ENCODE measurements around the gene CPLX3.

The CPLX3 gene

DNA sequence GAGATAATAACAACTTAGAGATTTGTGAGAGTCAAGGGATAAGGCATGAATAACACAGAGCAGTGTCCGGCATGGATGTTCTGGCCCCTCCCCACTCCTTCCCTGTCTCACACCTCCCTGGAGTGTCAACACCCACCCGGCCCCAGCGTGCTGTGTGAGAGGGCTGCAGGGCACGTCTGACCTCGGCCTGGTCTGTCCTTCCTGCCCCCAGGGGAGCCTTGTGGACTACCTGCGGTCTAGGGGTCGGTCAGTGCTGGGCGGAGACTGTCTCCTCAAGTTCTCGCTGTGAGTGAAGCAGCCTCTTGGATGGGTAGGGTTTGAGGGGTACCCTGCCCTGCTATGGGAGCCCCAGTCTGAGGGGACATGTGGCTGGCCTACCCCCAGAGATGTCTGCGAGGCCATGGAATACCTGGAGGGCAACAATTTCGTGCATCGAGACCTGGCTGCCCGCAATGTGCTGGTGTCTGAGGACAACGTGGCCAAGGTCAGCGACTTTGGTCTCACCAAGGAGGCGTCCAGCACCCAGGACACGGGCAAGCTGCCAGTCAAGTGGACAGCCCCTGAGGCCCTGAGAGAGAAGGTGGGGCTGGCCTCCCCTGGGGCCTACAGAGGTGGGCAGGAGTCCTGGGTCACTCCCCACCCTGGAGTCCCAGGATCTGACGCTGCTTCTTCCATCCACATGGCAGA lies 25.0 kb upstream of the CPLX3 start:
- no peak for ATAC-seq (replicated peaks; ENCODE audit: extremely low read depth, poor library complexity, severe bottlenecking)
- no peak overlapping the region for H3K27ac Mint-ChIP-seq (ENCODE audit: low read depth)
- H3K4me1 Mint-ChIP-seq = peaks cover 43% of the 10 kb centered on the region
- H3K36me3 Mint-ChIP-seq (ENCODE audit: insufficient read depth) = peaks cover 45% of the 10 kb centered on the region
- DNase-seq (ENCODE audit: low spot score in 2 of 2) = no peak
- no peaks in the 10 kb centered on the region for H3K27me3 Mint-ChIP-seq
- H3K4me3 Mint-ChIP-seq = no peak overlapping the region
- no peaks in the 10 kb centered on the region for H3K9me3 Mint-ChIP-seq

DNA sequence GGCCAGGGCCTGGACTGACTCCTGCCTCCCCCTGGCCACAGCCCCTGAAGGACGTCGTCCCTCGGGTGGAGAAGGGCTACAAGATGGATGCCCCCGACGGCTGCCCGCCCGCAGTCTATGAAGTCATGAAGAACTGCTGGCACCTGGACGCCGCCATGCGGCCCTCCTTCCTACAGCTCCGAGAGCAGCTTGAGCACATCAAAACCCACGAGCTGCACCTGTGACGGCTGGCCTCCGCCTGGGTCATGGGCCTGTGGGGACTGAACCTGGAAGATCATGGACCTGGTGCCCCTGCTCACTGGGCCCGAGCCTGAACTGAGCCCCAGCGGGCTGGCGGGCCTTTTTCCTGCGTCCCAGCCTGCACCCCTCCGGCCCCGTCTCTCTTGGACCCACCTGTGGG lies 24.1 kb upstream of the CPLX3 start:
- no peak for DNase-seq (ENCODE audit: low spot score in 2 of 2)
- Mint-ChIP-seq H3K9me3 (no peaks in the 10 kb centered on the region), H3K27ac (ENCODE audit: low read depth) (no peak overlapping the region), H3K27me3 (no peaks in the 10 kb centered on the region), H3K4me1 (peaks cover 47% of the 10 kb centered on the region), H3K36me3 (ENCODE audit: insufficient read depth) (peaks cover 43% of the 10 kb centered on the region), H3K4me3 (no peak overlapping the region)
- ATAC-seq (replicated peaks; ENCODE audit: extremely low read depth, poor library complexity, severe bottlenecking) = no peak

DNA sequence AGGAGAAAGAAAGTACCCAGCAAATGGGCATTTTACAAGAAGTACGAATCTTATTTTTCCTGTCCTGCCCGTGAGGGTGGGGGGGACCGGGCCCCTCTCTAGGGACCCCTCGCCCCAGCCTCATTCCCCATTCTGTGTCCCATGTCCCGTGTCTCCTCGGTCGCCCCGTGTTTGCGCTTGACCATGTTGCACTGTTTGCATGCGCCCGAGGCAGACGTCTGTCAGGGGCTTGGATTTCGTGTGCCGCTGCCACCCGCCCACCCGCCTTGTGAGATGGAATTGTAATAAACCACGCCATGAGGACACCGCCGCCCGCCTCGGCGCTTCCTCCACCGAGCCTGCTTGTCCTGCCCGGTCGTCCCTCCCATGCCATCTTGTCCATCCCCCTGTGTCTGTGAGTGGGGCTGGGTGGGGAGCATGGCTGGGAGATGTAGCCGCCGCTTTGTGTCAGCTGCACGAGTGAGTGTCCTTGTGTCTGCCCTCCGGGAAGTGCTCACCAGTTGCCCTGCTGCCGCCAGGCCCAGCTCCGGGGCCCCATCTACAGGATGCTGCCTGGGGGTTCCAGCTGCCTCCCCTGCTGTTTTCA lies 23.5 kb upstream of the CPLX3 start:
- H3K27ac Mint-ChIP-seq (ENCODE audit: low read depth) = no peak overlapping the region
- H3K4me1 Mint-ChIP-seq = peaks cover 45% of the 10 kb centered on the region
- DNase-seq (ENCODE audit: low spot score in 2 of 2) = no peak
- H3K27me3 Mint-ChIP-seq = no peaks in the 10 kb centered on the region
- no peaks in the 10 kb centered on the region for H3K9me3 Mint-ChIP-seq
- H3K4me3 Mint-ChIP-seq = no peak overlapping the region
- no peak for ATAC-seq (replicated peaks; ENCODE audit: extremely low read depth, poor library complexity, severe bottlenecking)
- peaks cover 39% of the 10 kb centered on the region for H3K36me3 Mint-ChIP-seq (ENCODE audit: insufficient read depth)

DNA sequence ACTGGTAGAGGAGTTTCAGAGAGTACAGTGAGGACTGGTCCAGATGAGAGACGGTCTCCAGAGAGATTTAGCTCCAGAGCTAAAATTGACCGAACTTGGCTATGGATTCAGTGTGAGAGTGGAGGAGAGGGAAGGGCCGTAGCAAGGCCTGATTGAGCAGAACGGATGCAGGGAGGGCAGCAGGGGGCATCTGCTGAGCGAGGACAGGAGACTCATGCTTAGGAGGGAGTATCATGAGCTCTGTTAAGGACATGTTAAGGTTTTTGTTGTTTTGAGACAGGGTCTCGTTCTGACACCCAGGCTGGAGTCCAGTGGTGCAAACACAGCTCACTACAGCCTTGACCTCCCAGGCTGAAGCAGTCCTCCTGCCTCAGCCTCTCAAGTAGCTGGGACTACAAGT lies 21.5 kb upstream of the CPLX3 start:
- DNase-seq (ENCODE audit: low spot score in 2 of 2) (no peak), ATAC-seq (replicated peaks; ENCODE audit: extremely low read depth, poor library complexity, severe bottlenecking) (no peak)
- Mint-ChIP-seq H3K9me3 (no peaks in the 10 kb centered on the region), H3K27ac (ENCODE audit: low read depth) (no peak overlapping the region), H3K27me3 (no peaks in the 10 kb centered on the region), H3K4me1 (peaks cover 41% of the 10 kb centered on the region), H3K4me3 (no peak overlapping the region), H3K36me3 (ENCODE audit: insufficient read depth) (peaks cover 33% of the 10 kb centered on the region)

DNA sequence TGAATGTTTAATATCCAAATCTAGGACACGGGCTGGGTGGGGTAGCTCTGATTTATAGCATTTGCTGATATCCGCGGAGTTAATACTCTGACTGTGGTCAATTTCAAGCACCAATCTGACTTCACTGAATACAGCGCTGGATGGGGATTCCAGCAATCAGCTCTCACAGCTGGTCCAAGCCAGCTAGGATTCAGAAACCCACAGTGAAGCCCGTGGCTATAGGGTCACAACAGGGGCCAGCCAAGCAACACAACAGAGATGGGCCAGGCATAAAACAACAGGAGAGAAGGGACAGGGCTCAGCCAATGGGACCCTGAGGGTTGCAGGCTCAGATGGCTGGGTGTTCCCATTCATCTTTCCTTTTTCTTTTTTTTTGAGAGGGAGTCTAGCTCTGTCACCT lies 19.1 kb upstream of the CPLX3 start:
- no peaks in the 10 kb centered on the region for H3K27me3 Mint-ChIP-seq
- peaks cover 38% of the 10 kb centered on the region for H3K4me1 Mint-ChIP-seq
- ATAC-seq (replicated peaks; ENCODE audit: extremely low read depth, poor library complexity, severe bottlenecking) (no peak), DNase-seq (ENCODE audit: low spot score in 2 of 2) (no peak)
- H3K9me3 Mint-ChIP-seq = no peaks in the 10 kb centered on the region
- no peak overlapping the region for H3K4me3 Mint-ChIP-seq
- peak overlapping the region; percentile 87 for H3K27ac Mint-ChIP-seq (ENCODE audit: low read depth)
- H3K36me3 Mint-ChIP-seq (ENCODE audit: insufficient read depth) = peaks cover 16% of the 10 kb centered on the region

DNA sequence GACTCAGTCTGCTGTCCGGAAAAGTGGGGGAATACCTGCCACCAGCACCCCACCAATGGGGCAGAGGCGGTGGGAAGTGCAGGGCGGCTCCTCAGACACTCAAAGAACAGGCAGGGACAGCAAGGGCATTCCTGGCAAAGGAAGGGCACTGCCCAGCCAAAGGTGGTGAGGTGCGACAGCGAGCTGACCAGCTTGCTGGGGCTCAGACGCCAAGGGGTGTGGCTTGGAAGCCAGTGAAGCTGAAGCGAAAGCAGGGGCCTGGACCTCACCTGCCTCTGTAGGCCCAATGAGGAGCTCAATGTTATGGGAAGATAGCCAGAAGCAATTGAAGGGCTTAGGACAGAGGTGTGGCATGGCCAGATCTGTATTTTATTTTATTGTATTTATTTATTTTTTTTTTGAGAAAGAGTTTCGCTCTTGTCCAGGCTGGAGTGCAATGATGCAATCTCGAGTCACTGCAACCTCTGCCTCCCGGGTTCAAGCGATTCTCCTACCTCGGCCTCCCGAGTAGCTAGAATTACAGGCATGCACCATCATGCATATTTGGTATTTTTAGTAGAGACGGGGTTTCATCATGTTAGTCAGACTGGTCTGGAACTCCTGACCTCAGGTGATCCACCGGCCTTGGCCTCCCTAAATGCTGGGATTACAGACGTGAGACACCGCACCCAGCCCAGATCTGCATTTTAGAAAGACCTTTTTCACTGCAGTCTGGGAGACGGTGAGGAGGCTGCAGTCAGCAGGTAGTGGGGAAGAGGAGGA lies 18.2 kb upstream of the CPLX3 start:
- Mint-ChIP-seq H3K36me3 (ENCODE audit: insufficient read depth) (peaks cover 6% of the 10 kb centered on the region), H3K9me3 (no peaks in the 10 kb centered on the region), H3K4me1 (peaks cover 38% of the 10 kb centered on the region), H3K4me3 (no peak overlapping the region), H3K27me3 (no peaks in the 10 kb centered on the region), H3K27ac (ENCODE audit: low read depth) (peak overlapping the region; percentile 87)
- no peak for ATAC-seq (replicated peaks; ENCODE audit: extremely low read depth, poor library complexity, severe bottlenecking)
- DNase-seq (ENCODE audit: low spot score in 2 of 2) = no peak

DNA sequence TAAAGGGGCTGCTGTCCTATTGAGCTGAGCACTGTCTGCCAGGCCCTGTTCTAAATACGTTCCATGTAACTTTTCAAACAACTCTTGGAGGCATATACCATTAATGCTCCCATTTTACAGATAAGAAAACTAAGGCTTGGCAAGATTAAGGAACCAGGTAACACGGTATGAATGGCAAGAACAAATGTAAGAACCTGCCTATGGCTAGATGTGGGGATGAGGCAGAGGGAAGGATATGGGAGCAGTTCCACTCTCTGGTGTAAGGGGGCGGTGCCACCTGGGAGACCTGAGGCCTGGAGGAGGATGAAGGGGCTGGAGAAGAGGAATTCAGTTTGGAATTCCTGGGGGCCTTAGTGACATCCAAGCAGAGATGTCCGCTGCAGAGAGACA lies 17.6 kb upstream of the CPLX3 start:
- ATAC-seq (replicated peaks; ENCODE audit: extremely low read depth, poor library complexity, severe bottlenecking) = no peak
- no peaks in the 10 kb centered on the region for H3K9me3 Mint-ChIP-seq

DNA sequence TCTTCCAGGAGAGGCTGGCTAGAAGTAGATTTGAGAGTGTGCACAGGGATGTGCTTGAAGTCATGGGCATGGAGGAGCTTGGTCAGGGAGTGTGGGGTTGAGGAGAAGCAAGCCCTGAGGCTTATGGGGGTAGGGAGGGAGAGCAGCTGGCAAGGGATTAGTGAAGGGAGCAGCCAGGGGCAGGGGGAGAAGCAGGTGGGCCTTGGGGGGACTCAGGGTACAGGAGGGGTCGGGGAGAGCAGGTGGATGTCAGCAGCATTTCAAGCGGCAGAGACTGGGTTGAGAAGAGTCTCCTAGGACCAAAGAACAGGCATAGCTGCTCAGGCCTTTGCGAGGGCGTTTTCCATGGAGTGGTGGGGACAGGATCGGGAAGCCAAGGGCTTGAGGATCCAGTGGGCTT lies 17.2 kb upstream of the CPLX3 start:
- no peaks in the 10 kb centered on the region for H3K27me3 Mint-ChIP-seq
- DNase-seq (ENCODE audit: low spot score in 2 of 2) (no peak), ATAC-seq (replicated peaks; ENCODE audit: extremely low read depth, poor library complexity, severe bottlenecking) (no peak)
- peak overlapping the region; percentile 87 for H3K27ac Mint-ChIP-seq (ENCODE audit: low read depth)
- peaks cover 2% of the 10 kb centered on the region for H3K36me3 Mint-ChIP-seq (ENCODE audit: insufficient read depth)
- no peaks in the 10 kb centered on the region for H3K9me3 Mint-ChIP-seq
- no peak overlapping the region for H3K4me3 Mint-ChIP-seq
- H3K4me1 Mint-ChIP-seq = peaks cover 34% of the 10 kb centered on the region

More for the DNA sequence above, 17.6 kb upstream of the CPLX3 start:
- Mint-ChIP-seq H3K27me3 (no peaks in the 10 kb centered on the region), H3K27ac (ENCODE audit: low read depth) (peak overlapping the region; percentile 87), H3K36me3 (ENCODE audit: insufficient read depth) (peaks cover 4% of the 10 kb centered on the region), H3K4me3 (no peak overlapping the region), H3K4me1 (peaks cover 38% of the 10 kb centered on the region)
- DNase-seq (ENCODE audit: low spot score in 2 of 2) = no peak

DNA sequence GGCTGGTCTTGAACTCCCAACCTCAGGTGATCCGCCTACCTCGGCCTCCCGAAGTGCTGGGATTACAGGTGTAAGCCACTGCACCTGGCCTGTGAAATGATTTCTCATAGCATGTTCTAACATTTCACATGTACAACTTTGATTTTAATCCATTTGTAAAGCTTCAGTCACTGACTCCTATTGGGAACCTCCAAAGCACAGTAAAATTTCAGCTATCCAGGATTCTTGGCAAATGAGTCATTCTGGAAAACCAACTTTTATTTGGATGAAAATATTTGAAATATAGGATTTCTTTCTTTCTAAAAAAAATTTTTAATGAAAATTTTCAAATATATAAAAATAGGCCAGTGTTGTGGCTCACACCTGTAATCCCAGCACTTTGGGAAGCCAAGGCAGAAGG lies 16.5 kb upstream of the CPLX3 start:
- Mint-ChIP-seq H3K4me3 (no peak overlapping the region), H3K36me3 (ENCODE audit: insufficient read depth) (no peaks in the 10 kb centered on the region), H3K27me3 (no peaks in the 10 kb centered on the region), H3K27ac (ENCODE audit: low read depth) (no peak overlapping the region), H3K9me3 (no peaks in the 10 kb centered on the region), H3K4me1 (peaks cover 29% of the 10 kb centered on the region)
- no peak for ATAC-seq (replicated peaks; ENCODE audit: extremely low read depth, poor library complexity, severe bottlenecking)
- DNase-seq (ENCODE audit: low spot score in 2 of 2) = no peak

DNA sequence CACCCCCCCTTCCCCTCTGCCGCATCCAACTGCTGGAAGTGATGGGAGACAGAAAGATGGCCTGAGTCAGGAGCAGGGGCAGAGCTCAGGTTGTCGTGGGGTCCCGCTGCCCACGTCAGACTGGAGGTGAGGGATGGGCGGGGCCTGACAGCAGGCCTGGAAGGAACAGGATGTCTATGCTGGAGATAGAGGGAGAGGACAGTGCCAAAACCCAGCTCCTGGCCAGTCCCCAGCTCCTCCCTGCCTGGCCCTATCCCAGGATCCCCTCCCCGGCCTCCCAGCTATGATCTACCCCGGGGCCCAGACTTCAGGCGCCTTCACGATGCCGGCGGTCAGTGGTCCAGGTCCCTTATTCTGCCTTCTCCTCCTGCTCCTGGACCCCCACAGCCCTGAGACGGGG lies 13.9 kb upstream of the CPLX3 start, which contains the start of gene LMAN1L:
Gene LMAN1L, plus strand, starts transcription at position 303 of the 400 bp plus-strand sequence. Its CDS starts 20 bp downstream, at position 323.
- H3K36me3 Mint-ChIP-seq (ENCODE audit: insufficient read depth) = no peaks in the 10 kb centered on the region
- H3K27ac Mint-ChIP-seq (ENCODE audit: low read depth) = peak within 1 kb of the TSS; percentile 12
- DNase-seq (ENCODE audit: low spot score in 2 of 2) (no peak), ATAC-seq (replicated peaks; ENCODE audit: extremely low read depth, poor library complexity, severe bottlenecking) (no peak)
- no peaks in the 10 kb centered on the region for H3K9me3 Mint-ChIP-seq
- H3K4me3 Mint-ChIP-seq = no peak within 1 kb of the TSS
- H3K4me1 Mint-ChIP-seq = peaks cover 26% of the 10 kb centered on the region
- H3K27me3 Mint-ChIP-seq = no peaks in the 10 kb centered on the region

DNA sequence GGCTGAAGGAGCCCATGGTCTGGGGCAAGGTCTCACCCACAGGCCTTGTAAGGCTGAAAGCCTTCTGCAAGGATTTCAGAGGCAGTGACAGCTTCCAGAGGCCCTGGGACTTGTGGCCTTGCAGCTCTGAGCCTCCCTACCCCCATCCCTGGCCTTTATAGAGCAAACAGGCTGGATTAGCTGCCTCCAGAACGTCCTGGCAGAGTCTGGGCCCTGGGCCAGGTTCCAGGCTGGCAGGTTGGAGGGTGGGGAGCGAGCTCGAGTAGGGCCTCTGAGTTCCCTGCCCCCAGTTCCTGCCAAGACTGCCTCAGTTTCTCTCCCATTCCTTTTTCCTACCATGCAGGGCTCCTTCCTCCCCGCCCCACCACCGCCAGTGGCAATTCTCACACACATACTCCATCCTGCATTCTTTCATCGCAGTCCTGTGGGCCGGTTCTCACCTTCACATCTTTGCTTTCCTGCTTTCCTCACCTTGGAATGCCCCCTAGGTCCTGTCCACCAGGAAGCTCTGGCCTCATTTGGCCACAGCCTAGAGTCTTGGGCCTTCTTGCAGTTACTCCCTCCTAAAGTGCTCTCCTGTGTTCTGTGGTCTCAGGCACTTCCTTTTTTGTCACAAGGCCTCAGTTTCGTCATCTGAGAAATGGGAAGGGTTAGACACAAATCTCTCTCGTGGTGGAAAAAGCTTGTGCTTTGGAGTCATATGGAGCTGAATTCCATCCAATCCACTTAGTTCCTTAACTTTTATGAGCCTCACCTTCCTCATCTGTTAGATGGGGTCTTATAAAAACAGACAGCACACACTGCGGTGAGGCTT lies 11.1 kb upstream of the CPLX3 start:
- Mint-ChIP-seq H3K4me1 (peaks cover 10% of the 10 kb centered on the region), H3K36me3 (ENCODE audit: insufficient read depth) (no peaks in the 10 kb centered on the region), H3K9me3 (no peaks in the 10 kb centered on the region), H3K27me3 (no peaks in the 10 kb centered on the region), H3K27ac (ENCODE audit: low read depth) (peak overlapping the region; percentile 5), H3K4me3 (no peak overlapping the region)
- DNase-seq (ENCODE audit: low spot score in 2 of 2) (no peak), ATAC-seq (replicated peaks; ENCODE audit: extremely low read depth, poor library complexity, severe bottlenecking) (no peak)

DNA sequence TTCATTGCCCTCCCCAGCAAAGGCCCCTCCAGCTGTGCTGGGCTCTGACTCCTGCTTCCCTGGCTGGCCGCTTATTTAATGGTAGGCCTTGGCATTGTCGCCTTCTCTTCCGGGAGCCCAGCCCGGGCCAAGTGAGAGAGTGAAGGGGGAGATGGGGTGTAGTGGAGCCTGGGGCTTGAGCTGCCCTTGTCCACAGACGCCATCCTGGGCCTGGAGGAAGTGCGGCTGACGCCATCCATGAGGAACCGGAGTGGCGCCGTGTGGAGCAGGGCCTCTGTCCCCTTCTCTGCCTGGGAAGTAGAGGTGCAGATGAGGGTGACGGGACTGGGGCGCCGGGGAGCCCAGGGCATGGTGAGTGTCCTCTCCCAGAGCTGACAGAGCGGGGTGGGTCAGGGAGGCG lies 10.5 kb upstream of the CPLX3 start:
- Mint-ChIP-seq H3K36me3 (ENCODE audit: insufficient read depth) (no peaks in the 10 kb centered on the region), H3K4me3 (no peak overlapping the region), H3K4me1 (peaks cover 10% of the 10 kb centered on the region), H3K27ac (ENCODE audit: low read depth) (peak overlapping the region; percentile 5), H3K27me3 (no peaks in the 10 kb centered on the region), H3K9me3 (no peaks in the 10 kb centered on the region)
- ATAC-seq (replicated peaks; ENCODE audit: extremely low read depth, poor library complexity, severe bottlenecking) = no peak
- DNase-seq (ENCODE audit: low spot score in 2 of 2) = no peak
